K562 (cell line): ENCODE data around the gene UTP25. TPM values are rescaled to one million over a fixed set of nuclear protein-coding genes. Genes with fewer than 3 reads are reported as not detected.
A peak's percentile ranks its signal among the peaks of the same experiment; 100 is the strongest.

ENCODE experiments used
- CEBPZ ChIP-seq: fragments of 150-350 bp; IDR thresholded peaks from 2 replicates; pipeline ENCODE4 v1.6.1; 2014; ENCODE audit warnings: low read depth, mild to moderate bottlenecking, low read length, borderline replicate concordance
- EZH2 ChIP-seq: IDR thresholded peaks from 2 replicates; pipeline ENCODE4 v1.6.1; 2012; ENCODE audit warnings: low read depth, mild to moderate bottlenecking, inconsistent platforms, low read length, borderline replicate concordance
- HDAC6 ChIP-seq: IDR thresholded peaks from 2 replicates; pipeline ENCODE4 v1.6.1; 2012; ENCODE audit warnings: low read depth, mild to moderate bottlenecking, control low read depth, inconsistent platforms, low read length, moderate library complexity
- KAT2B ChIP-seq: IDR thresholded peaks from one replicate; pipeline ENCODE4 v1.6.1; 2012; ENCODE audit warnings: low read depth, mild to moderate bottlenecking, control low read depth, inconsistent platforms, low read length, moderate library complexity
- KDM2B ChIP-seq: fragments of 250-450 bp; sonication (Bioruptor Pico); IDR thresholded peaks from 2 replicates; pipeline ENCODE4 v1.8.0; 2021; ENCODE audit warnings: mild to moderate bottlenecking, moderate library complexity
- KDM4B ChIP-seq, 2 experiments: fragments of 450-650 bp in 1 of 2; sonication (generic) in 1 of 2; IDR thresholded peaks; 2 replicates each; pipeline ENCODE4 v1.6.1; 2016 to 2017; ENCODE audit warnings: borderline replicate concordance in 2 of 2, antibody characterized with exemption in 1 of 2, low read depth in 1 of 2, mild to moderate bottlenecking in 1 of 2
- PHF21A ChIP-seq: fragments of 450-650 bp; IDR thresholded peaks from 2 replicates; pipeline ENCODE4 v1.6.1; 2017; ENCODE audit warnings: low read depth, borderline replicate concordance
- POLR2G ChIP-seq: fragments of 200-400 bp; formaldehyde crosslinking; IDR thresholded peaks from 2 replicates; pipeline ENCODE4 v1.6.1; 2017; ENCODE audit warnings: low read depth, mild to moderate bottlenecking, antibody characterized with exemption, low read length, moderate library complexity
- RBM22 ChIP-seq: fragments of 200-400 bp; formaldehyde crosslinking; IDR thresholded peaks from 2 replicates; pipeline ENCODE4 v1.6.1; 2018; ENCODE audit warnings: low read length, low read depth; ENCODE audit not compliant: poor library complexity, severe bottlenecking
- SNRNP70 ChIP-seq: fragments of 200-400 bp; formaldehyde crosslinking; optimal IDR thresholded peaks from 2 replicates; pipeline ENCODE3; 2017; ENCODE audit warnings: low read depth, low read length
- ZKSCAN1 ChIP-seq: fragments of 150-350 bp; IDR thresholded peaks from 2 replicates; pipeline ENCODE4 v1.6.1; 2016; ENCODE audit warnings: low read depth, low read length
- ZKSCAN3 ChIP-seq: fragments of 250-450 bp; sonication (Bioruptor Pico); IDR thresholded peaks from 2 replicates; pipeline ENCODE4 v1.4.0; 2020
- ZNF695 ChIP-seq: fragments of 450-650 bp; formaldehyde crosslinking; IDR thresholded peaks from 2 replicates; pipeline ENCODE4 v1.4.0; 2020; ENCODE audit warnings: mild to moderate bottlenecking, moderate library complexity
- polyA plus RNA-seq, 8 experiments: library from polyadenylated mRNA; depleted of rRNA in 4 of 8; stranded (reverse) in 5 of 8; unstranded in 3 of 8; fragments of >200 nt; fragmentation: Nextera tagmentation in 2 of 8; fragmentation: Illumina TruSeq in 1 of 8; extraction: Ambion mirVana in 2 of 8; extraction: Trizol in 1 of 8; gene quantifications; 2 replicates each; pipeline versions ENCODE4 v1.2.1 to v1.2.3, GENCODE V29; 2011 to 2014; ENCODE audit warnings: inconsistent platforms in 1 of 8, missing spikeins in 1 of 8
- total RNA-seq, 7 experiments: library from RNA; depleted of rRNA in 6 of 7; stranded (reverse); fragments of >200 nt in 6 of 7; fragmentation: Illumina TruSeq in 2 of 7; extraction: Trizol in 2 of 7; gene quantifications; 2 replicates each; pipeline versions ENCODE4 v1.2.1 to v1.2.3, GENCODE V29; 2011 to 2021; ENCODE audit warnings: low replicate concordance in 1 of 7
- TF ChIP-seq, protein P1 (sequence below), 2 experiments: fragments of 450-650 bp in 1 of 2; sonication (generic) in 1 of 2; formaldehyde crosslinking in 1 of 2; IDR thresholded peaks; 2 replicates each; pipeline versions ENCODE4 v1.7.1 to v1.9.0; 2016 to 2022; ENCODE audit warnings: inconsistent platforms in 1 of 2, mild to moderate bottlenecking in 1 of 2, missing genetic modification reagents in 1 of 2

The UTP25 gene
- total and polyA plus RNA-seq, 9 of the 15 experiments (the other 6 are each of a cell fraction or from before 2014, with no cell fraction given): 5.7 to 17.6 (median 12.0) TPM

GRCh38 chr1:209808059-209808581 lies 19.7 kb upstream of the UTP25 start (continued):
- TF ChIP-seq CEBPZ (no peak), ZKSCAN1 (no peak), PHF21A (no peak), ZNF695 (CRISPR knock-in tag) (no peak), POLR2G (no peak), EZH2 (no peak), KDM2B (no peak), RBM22 (no peak), ZKSCAN3 (CRISPR knock-in tag) (no peak), SNRNP70 (no peak), HDAC6 (no peak), KAT2B (no peak), KDM4B (IDR thresholded peaks at IDR 0.05; ENCODE audit: borderline replicate concordance in 2 of 2, low read depth in 1 of 2) (0 out of 4 replicates have a peak, but pooled peaks of 1 of the 2 experiments have one; percentile 35)
- TF ChIP-seq, protein P1, sequence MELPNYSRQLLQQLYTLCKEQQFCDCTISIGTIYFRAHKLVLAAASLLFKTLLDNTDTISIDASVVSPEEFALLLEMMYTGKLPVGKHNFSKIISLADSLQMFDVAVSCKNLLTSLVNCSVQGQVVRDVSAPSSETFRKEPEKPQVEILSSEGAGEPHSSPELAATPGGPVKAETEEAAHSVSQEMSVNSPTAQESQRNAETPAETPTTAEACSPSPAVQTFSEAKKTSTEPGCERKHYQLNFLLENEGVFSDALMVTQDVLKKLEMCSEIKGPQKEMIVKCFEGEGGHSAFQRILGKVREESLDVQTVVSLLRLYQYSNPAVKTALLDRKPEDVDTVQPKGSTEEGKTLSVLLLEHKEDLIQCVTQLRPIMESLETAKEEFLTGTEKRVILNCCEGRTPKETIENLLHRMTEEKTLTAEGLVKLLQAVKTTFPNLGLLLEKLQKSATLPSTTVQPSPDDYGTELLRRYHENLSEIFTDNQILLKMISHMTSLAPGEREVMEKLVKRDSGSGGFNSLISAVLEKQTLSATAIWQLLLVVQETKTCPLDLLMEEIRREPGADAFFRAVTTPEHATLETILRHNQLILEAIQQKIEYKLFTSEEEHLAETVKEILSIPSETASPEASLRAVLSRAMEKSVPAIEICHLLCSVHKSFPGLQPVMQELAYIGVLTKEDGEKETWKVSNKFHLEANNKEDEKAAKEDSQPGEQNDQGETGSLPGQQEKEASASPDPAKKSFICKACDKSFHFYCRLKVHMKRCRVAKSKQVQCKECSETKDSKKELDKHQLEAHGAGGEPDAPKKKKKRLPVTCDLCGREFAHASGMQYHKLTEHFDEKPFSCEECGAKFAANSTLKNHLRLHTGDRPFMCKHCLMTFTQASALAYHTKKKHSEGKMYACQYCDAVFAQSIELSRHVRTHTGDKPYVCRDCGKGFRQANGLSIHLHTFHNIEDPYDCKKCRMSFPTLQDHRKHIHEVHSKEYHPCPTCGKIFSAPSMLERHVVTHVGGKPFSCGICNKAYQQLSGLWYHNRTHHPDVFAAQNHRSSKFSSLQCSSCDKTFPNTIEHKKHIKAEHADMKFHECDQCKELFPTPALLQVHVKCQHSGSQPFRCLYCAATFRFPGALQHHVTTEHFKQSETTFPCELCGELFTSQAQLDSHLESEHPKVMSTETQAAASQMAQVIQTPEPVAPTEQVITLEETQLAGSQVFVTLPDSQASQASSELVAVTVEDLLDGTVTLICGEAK (IDR thresholded peaks at IDR 0.05): no peak
- TF ChIP-seq, protein P1 (CRISPR knock-in tag; IDR thresholded peaks at IDR 0.05): no peak
